ENCODE results near the gene PELI3.
"Not testable (repeated sequence)": the region's sequence is repeated elsewhere in the genome, so short reads cannot be mapped to it uniquely, and the experiment has no call there.

The PELI3 gene

GRCh38 chr11:66448523-66448922 is 18.2 kb upstream of the PELI3 start:
- no peak for DNase-seq (ENCODE audit: low spot score)

GRCh38 chr11:66450560-66450959 is 16.1 kb upstream of the PELI3 start:
- no peak for DNase-seq (ENCODE audit: low spot score)

- no peak for DNase-seq (ENCODE audit: low spot score)
Observed at GRCh38 chr11:66451663-66452062, 15.0 kb upstream of the PELI3 start.

- no peak for DNase-seq (ENCODE audit: low spot score)
Observed at GRCh38 chr11:66454247-66454646, 12.5 kb upstream of the PELI3 start.

- no peak for DNase-seq (ENCODE audit: low spot score)
Observed at GRCh38 chr11:66454828-66455227, 11.9 kb upstream of the PELI3 start.

GRCh38 chr11:66457826-66458225 is 8.9 kb upstream of the PELI3 start:
- DNase-seq (ENCODE audit: low spot score): no peak

GRCh38 chr11:66459138-66459778 is 7.4 kb upstream of the PELI3 start:
- no peak for DNase-seq (ENCODE audit: low spot score)

- no peak for DNase-seq (ENCODE audit: low spot score)
Observed at GRCh38 chr11:66462010-66462409, 4.7 kb upstream of the PELI3 start.

- no peak for DNase-seq (ENCODE audit: low spot score)
Observed at GRCh38 chr11:66462911-66463310, 3.8 kb upstream of the PELI3 start.

- DNase-seq (ENCODE audit: low spot score): not testable (repeated sequence)
Observed at GRCh38 chr11:66464116-66464515, 2.6 kb upstream of the PELI3 start.

GRCh38 chr11:66464916-66465315 is 1.8 kb upstream of the PELI3 start:
- no peak for DNase-seq (ENCODE audit: low spot score)

- no peak for DNase-seq (ENCODE audit: low spot score)
Observed at GRCh38 chr11:66465373-66466224, 1.1 kb upstream of the PELI3 start.

- DNase-seq (ENCODE audit: low spot score): no peak
Observed at GRCh38 chr11:66467034-66467659, 442 bp downstream of the PELI3 start.

GRCh38 chr11:66467756-66468155 is 1.1 kb downstream of the PELI3 start:
- DNase-seq (ENCODE audit: low spot score): no peak

GRCh38 chr11:66468691-66469090 is 2.0 kb downstream of the PELI3 start:
- DNase-seq (ENCODE audit: low spot score): no peak

- DNase-seq (ENCODE audit: low spot score): no peak
Observed at GRCh38 chr11:66469441-66469840, 2.7 kb downstream of the PELI3 start.

- DNase-seq (ENCODE audit: low spot score): no peak
Observed at GRCh38 chr11:66470015-66470414, 3.3 kb downstream of the PELI3 start.

GRCh38 chr11:66471142-66471541 is 4.4 kb downstream of the PELI3 start:
- no peak for DNase-seq (ENCODE audit: low spot score)

- no peak for DNase-seq (ENCODE audit: low spot score)
Observed at GRCh38 chr11:66472054-66472453, 5.3 kb downstream of the PELI3 start.

GRCh38 chr11:66473167-66473566 is 6.5 kb downstream of the PELI3 start:
- no peak for DNase-seq (ENCODE audit: low spot score)

- DNase-seq (ENCODE audit: low spot score): no peak
Observed at GRCh38 chr11:66473608-66474515, 7.2 kb downstream of the PELI3 start.
